Fibroblast of lung (primary cell): ENCODE results near the gene DLG2.

ENCODE experiments used
- EZH2 ChIP-seq: IDR thresholded peaks from 2 replicates; pipeline ENCODE4 v1.5.1; 2012; ENCODE audit warnings: low read length, control low read depth, mild to moderate bottlenecking; ENCODE audit errors: missing control alignments
- TF ChIP-seq, protein P1 (sequence below), 2 donors: IDR thresholded peaks in 1 of 2; conservative IDR thresholded peaks in 1 of 2; 1 replicate in 1 of 2; 2 replicates in 1 of 2; pipeline ENCODE4 v1.5.1; 2011 to 2012; ENCODE audit warnings: low read length in 2 of 2, control low read depth in 1 of 2, inconsistent platforms in 1 of 2, low read depth in 1 of 2, mild to moderate bottlenecking in 1 of 2

DNA sequence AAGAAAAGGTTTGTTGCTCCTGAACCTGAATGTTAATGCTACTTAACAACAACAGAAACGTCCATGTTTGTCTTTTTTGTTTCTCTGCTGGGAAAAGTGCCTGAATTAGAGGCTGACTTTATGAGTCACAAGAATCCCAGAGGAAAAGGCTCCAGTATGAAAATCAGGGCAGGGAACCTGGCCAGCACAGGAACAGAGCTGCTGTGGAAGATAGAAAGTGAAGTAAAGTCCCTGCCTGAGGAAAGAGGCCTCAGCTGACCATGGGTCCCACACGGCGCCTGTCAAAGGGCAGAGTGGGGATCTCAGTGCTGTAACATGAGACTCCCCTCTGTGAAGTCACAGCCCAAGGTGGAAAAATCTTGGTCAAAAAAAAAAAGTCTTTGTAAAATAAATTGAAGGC is 1708.7 kb downstream of the DLG2 start:
- TF ChIP-seq, protein P1, sequence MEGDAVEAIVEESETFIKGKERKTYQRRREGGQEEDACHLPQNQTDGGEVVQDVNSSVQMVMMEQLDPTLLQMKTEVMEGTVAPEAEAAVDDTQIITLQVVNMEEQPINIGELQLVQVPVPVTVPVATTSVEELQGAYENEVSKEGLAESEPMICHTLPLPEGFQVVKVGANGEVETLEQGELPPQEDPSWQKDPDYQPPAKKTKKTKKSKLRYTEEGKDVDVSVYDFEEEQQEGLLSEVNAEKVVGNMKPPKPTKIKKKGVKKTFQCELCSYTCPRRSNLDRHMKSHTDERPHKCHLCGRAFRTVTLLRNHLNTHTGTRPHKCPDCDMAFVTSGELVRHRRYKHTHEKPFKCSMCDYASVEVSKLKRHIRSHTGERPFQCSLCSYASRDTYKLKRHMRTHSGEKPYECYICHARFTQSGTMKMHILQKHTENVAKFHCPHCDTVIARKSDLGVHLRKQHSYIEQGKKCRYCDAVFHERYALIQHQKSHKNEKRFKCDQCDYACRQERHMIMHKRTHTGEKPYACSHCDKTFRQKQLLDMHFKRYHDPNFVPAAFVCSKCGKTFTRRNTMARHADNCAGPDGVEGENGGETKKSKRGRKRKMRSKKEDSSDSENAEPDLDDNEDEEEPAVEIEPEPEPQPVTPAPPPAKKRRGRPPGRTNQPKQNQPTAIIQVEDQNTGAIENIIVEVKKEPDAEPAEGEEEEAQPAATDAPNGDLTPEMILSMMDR (conservative IDR thresholded peaks at IDR 0.05 in 1 of 2, IDR thresholded peaks at IDR 0.05 in 1 of 2; ENCODE audit: low read depth in 1 of 2, low read length in 2 of 2), result no peak
- TF ChIP-seq EZH2, result no peak
